Stomach (tissue), 9 donors: ENCODE results near the gene KCNJ3. TPM values are rescaled to one million over a fixed set of nuclear protein-coding genes. Genes with fewer than 3 reads are reported as not detected.

Experiments
- DNase-seq, 2 donors: peaks; one replicate each; pipeline versions ENCODE4 v3.0.0 to v3.0.0-alpha.2; 2013 to 2019
- H3K27ac ChIP-seq, 5 donors: fragments of 200-600 bp in 4 of 5; sonication (generic) in 4 of 5; one replicate each; pipeline ENCODE4 v1.5.1; 2013 to 2019; ENCODE audit warnings: mild to moderate bottlenecking in 1 of 5, moderate library complexity in 1 of 5
- H3K27me3 ChIP-seq, 3 donors: fragments of 200-600 bp; sonication (generic); one replicate each; pipeline ENCODE4 v1.5.1; 2017 to 2019; ENCODE audit warnings: mixed run types in 1 of 3
- H3K36me3 ChIP-seq, 4 donors: fragments of 200-600 bp; sonication (generic); 1 replicate in 3 of 4; 2 replicates in 1 of 4; pipeline ENCODE4 v1.5.1; 2016 to 2019
- H3K4me1 ChIP-seq, 4 donors: fragments of 200-600 bp; sonication (generic); one replicate each; pipeline ENCODE4 v1.5.1; 2016 to 2019
- H3K4me3 ChIP-seq, 4 donors: fragments of 200-600 bp; sonication (generic) in 3 of 4; one replicate each; pipeline ENCODE4 v1.5.1; 2016 to 2019; ENCODE audit warnings: mild to moderate bottlenecking in 1 of 4
- H3K9me3 ChIP-seq, 4 donors: fragments of 200-600 bp; sonication (generic); one replicate each; pipeline ENCODE4 v1.5.1; 2016 to 2019
- EP300 ChIP-seq: sonication (generic); formaldehyde crosslinking; IDR thresholded peaks from one replicate; pipeline ENCODE4 v1.6.1; 2017; ENCODE audit warnings: antibody characterized with exemption
- POLR2A ChIP-seq, 4 donors: fragments of 450-650 bp; IDR thresholded peaks; one replicate each; pipeline ENCODE4 v1.6.1; 2016; ENCODE audit warnings: antibody characterized with exemption in 4 of 4, control low read depth in 2 of 4, mild to moderate bottlenecking in 1 of 4, moderate library complexity in 1 of 4
- POLR2AphosphoS5 ChIP-seq, 3 donors: sonication (generic); formaldehyde crosslinking; IDR thresholded peaks; one replicate each; pipeline ENCODE4 v1.6.1; 2016; ENCODE audit warnings: antibody characterized with exemption in 3 of 3
- WGBS, 5 donors: extraction: QIAGEN DNeasy Blood & Tissue Kit in 3 of 5; methylation state at CpG; one replicate each; pipeline versions ENCODE4 v1.1.5 to v1.1.7; 2013 to 2018; 5-methylcytosine and 5-hydroxymethylcytosine counted together
- intact Hi-C: fragments of 100-400 bp; cut with DNase I; formaldehyde crosslinking; loops from one replicate; pipeline ENCODE4 v1.15.1; 2023; ENCODE audit warnings: low total_unique reads
- polyA plus RNA-seq, 3 donors: library from polyadenylated mRNA; stranded (reverse); fragments of 200-250 nt; gene quantifications; one replicate each; pipeline ENCODE4 v1.2.3, GENCODE V29; 2013
- total RNA-seq, 5 donors: library from RNA; depleted of rRNA; stranded (reverse); fragments of >200 nt; gene quantifications; one replicate each; pipeline versions ENCODE4 v1.1.0 to v1.2.3, GENCODE V29; 2014 to 2016
- TF ChIP-seq, protein P1 (sequence below), 7 experiments: fragments of 450-650 bp in 4 of 7; fragments of 200-600 bp in 3 of 7; sonication (generic) in 3 of 7; IDR thresholded peaks; one replicate each; pipeline ENCODE4 v1.5.1; 2016 to 2019; ENCODE audit warnings: antibody characterized with exemption in 7 of 7, control low read depth in 2 of 7, mild to moderate bottlenecking in 1 of 7
- donor health status: healthy with polysubstance abuse.
- donor health status: Bipolar disorder and iron deficiency.
- donor health status: healthy.

The KCNJ3 gene
- total and polyA plus RNA-seq, 8 donors = 0.25 to 2.8 (median 0.35) TPM; not detected in 5

DNA sequence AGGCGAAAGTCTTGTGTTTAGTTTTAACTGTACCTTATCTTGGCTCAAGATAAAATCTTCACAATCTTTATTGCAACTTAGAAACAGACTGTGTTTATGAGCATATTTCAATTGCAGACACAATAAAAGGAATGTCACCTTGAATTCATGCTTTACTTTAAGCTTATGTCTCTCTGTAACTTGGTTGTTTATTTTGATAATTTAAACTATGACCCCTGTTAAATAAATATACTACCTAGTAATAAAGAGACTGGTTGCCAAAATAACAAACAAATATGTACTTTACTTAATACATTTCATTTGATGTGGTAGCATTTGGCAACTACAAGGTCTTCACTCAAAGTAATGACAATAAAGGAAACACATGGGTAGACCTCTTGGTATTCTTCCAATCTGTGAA is 202.6 kb downstream of the KCNJ3 start:
- no peak for DNase-seq
- Histone ChIP-seq H3K9me3 (no peaks in the 10 kb centered on the region), H3K36me3 (no peaks in the 10 kb centered on the region), H3K4me3 (no peak overlapping the region), H3K27ac (no peak overlapping the region), H3K4me1 (no peaks in the 10 kb centered on the region), H3K27me3 (no peaks in the 10 kb centered on the region)
- intact Hi-C loops = no loop called here
- TF ChIP-seq EP300 (no peak), POLR2AphosphoS5 (IDR thresholded peaks at IDR 0.05) (no peak), POLR2A (IDR thresholded peaks at IDR 0.05) (no peak)
- TF ChIP-seq, protein P1, sequence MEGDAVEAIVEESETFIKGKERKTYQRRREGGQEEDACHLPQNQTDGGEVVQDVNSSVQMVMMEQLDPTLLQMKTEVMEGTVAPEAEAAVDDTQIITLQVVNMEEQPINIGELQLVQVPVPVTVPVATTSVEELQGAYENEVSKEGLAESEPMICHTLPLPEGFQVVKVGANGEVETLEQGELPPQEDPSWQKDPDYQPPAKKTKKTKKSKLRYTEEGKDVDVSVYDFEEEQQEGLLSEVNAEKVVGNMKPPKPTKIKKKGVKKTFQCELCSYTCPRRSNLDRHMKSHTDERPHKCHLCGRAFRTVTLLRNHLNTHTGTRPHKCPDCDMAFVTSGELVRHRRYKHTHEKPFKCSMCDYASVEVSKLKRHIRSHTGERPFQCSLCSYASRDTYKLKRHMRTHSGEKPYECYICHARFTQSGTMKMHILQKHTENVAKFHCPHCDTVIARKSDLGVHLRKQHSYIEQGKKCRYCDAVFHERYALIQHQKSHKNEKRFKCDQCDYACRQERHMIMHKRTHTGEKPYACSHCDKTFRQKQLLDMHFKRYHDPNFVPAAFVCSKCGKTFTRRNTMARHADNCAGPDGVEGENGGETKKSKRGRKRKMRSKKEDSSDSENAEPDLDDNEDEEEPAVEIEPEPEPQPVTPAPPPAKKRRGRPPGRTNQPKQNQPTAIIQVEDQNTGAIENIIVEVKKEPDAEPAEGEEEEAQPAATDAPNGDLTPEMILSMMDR (IDR thresholded peaks at IDR 0.05) = no peak
- 13 to 41% (median 35%) methylated on average over 1 of the region's 1 CpG for WGBS, 5 donors
